ENCODE data around the gene UNC5C.

DNA sequence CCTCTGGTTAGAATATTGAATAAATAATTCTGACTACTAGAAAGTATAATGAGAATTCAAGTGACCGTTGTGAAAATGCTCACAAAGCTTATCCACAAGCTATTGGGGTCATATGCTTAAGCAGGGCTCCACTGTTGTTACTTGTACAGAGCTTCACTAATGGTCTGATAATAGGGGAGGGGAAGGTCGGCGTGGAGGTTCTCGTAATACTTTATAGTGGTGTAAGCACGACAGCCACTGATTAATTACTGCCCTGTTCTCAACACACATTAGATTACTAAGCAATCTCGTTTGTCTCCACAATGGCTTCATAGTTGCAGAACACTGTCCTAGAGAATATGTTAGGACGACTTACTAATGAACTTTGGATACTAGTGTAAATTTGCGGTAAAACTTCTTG is 11.6 kb downstream of the UNC5C start:
- TF ChIP-seq, protein P1, sequence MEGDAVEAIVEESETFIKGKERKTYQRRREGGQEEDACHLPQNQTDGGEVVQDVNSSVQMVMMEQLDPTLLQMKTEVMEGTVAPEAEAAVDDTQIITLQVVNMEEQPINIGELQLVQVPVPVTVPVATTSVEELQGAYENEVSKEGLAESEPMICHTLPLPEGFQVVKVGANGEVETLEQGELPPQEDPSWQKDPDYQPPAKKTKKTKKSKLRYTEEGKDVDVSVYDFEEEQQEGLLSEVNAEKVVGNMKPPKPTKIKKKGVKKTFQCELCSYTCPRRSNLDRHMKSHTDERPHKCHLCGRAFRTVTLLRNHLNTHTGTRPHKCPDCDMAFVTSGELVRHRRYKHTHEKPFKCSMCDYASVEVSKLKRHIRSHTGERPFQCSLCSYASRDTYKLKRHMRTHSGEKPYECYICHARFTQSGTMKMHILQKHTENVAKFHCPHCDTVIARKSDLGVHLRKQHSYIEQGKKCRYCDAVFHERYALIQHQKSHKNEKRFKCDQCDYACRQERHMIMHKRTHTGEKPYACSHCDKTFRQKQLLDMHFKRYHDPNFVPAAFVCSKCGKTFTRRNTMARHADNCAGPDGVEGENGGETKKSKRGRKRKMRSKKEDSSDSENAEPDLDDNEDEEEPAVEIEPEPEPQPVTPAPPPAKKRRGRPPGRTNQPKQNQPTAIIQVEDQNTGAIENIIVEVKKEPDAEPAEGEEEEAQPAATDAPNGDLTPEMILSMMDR (conservative IDR thresholded peaks at IDR 0.05; ENCODE audit: low read length): no peak
- no peak for TF ChIP-seq EZH2phosphoT487 (IDR thresholded peaks at IDR 0.05; ENCODE audit: borderline replicate concordance, low read depth, low read length)
